ENCODE measurements around the gene INPP5D.

- TF ChIP-seq FLYWCH1 (CRISPR knock-in tag; IDR thresholded peaks at IDR 0.05) (no peak), TAF1 (CRISPR knock-in tag; IDR thresholded peaks at IDR 0.05) (no peak), THAP9 (CRISPR knock-in tag; IDR thresholded peaks at IDR 0.05; ENCODE audit: borderline replicate concordance) (no peak), KAT2B (IDR thresholded peaks at IDR 0.05; ENCODE audit: borderline replicate concordance, low read depth, low read length) (no peak), POLR2A (IDR thresholded peaks at IDR 0.05; ENCODE audit: insufficient read depth in 1 of 2, low read depth in 2 of 2, low read length in 2 of 2) (no peak), FUBP1 (CRISPR knock-in tag; IDR thresholded peaks at IDR 0.05; ENCODE audit: borderline replicate concordance) (no peak), SYNCRIP (IDR thresholded peaks at IDR 0.05; ENCODE audit: insufficient read depth, low read depth, low read length) (no peak), TRIM24 (CRISPR knock-in tag; IDR thresholded peaks at IDR 0.05) (no peak), POLR2AphosphoS2 (IDR thresholded peaks at IDR 0.05; ENCODE audit: low read depth, low read length) (no peak)
Observed at GRCh38 chr2:233072838-233073237, 12.7 kb downstream of the INPP5D start.
